Ovary (tissue), 9 donors: Measurements from ENCODE around the gene UBE2L6. TPM values are rescaled to one million over a fixed set of nuclear protein-coding genes. Genes with fewer than 3 reads are reported as not detected.

Source experiments
- DNase-seq, 5 donors: peaks; one replicate each; pipeline ENCODE4 v3.0.0-alpha.2; 2019 to 2020
- H3K27ac ChIP-seq, 2 donors: fragments of 200-600 bp; one replicate each; pipeline versions ENCODE4 v1.5.1 to v1.8.0; 2019 to 2022
- H3K27me3 ChIP-seq: fragments of 200-600 bp; one replicate; pipeline ENCODE4 v1.8.0; 2022
- H3K36me3 ChIP-seq: fragments of 200-600 bp; sonication (generic); one replicate; pipeline ENCODE4 v1.5.1; 2019
- H3K4me1 ChIP-seq: one replicate; pipeline ENCODE4 v1.8.1; 2013; ENCODE audit warnings: mild to moderate bottlenecking, moderate library complexity; ENCODE audit not compliant: insufficient read depth
- H3K4me3 ChIP-seq: fragments of 200-600 bp; sonication (generic); one replicate; pipeline ENCODE4 v1.5.1; 2017
- H3K9me3 ChIP-seq, 2 donors: fragments of 200-600 bp in 1 of 2; sonication (generic) in 1 of 2; one replicate each; pipeline versions ENCODE4 v1.5.1 to v1.8.1; 2013 to 2019; ENCODE audit warnings: mild to moderate bottlenecking in 1 of 2, moderate library complexity in 1 of 2
- CTCF ChIP-seq, 3 donors: fragments of 450-650 bp in 2 of 3; fragments of 200-600 bp in 1 of 3; IDR thresholded peaks; one replicate each; pipeline versions ENCODE4 v1.5.1 to v1.8.0; 2016 to 2022; ENCODE audit warnings: antibody characterized with exemption in 3 of 3, mild to moderate bottlenecking in 1 of 3
- EP300 ChIP-seq: sonication (generic); formaldehyde crosslinking; IDR thresholded peaks from one replicate; pipeline ENCODE4 v1.6.1; 2017; ENCODE audit warnings: antibody characterized with exemption
- POLR2A ChIP-seq: fragments of 450-650 bp; IDR thresholded peaks from one replicate; pipeline ENCODE4 v1.6.1; 2017; ENCODE audit warnings: antibody characterized with exemption, mild to moderate bottlenecking, moderate library complexity
- WGBS, 3 donors: extraction: QIAGEN DNeasy Blood & Tissue Kit in 1 of 3; methylation state at CpG; one replicate each; pipeline versions ENCODE4 v1.1.5 to v1.1.7; 2013 to 2017; 5-methylcytosine and 5-hydroxymethylcytosine counted together
- intact Hi-C, 4 donors: fragments of 100-400 bp; cut with DNase I; formaldehyde crosslinking; loops; one replicate each; pipeline versions ENCODE4 v1.11.0 to v1.15.1; 2022 to 2023
- polyA plus RNA-seq, 2 donors: library from polyadenylated mRNA; stranded (reverse); fragments of 200-250 nt in 1 of 2; fragments of 350-450 nt in 1 of 2; fragmentation: Illumina TruSeq in 1 of 2; extraction: RNeasy Lipid Tissue Mini Kit (QIAGEN cat#74804) in 1 of 2; gene quantifications; one replicate each; pipeline ENCODE4 v1.2.3, GENCODE V29; 2013 to 2014
- total RNA-seq, 7 donors: library from RNA; depleted of rRNA in 2 of 7; stranded (reverse); fragments of >200 nt in 2 of 7; fragmentation: NEBNext Ultra II Directional in 3 of 7; extraction: Animal tissue kit (Norgen Biotek cat#: 25700) in 3 of 7; gene quantifications; one replicate each; pipeline versions ENCODE4 v1.1.0 to v1.2.4, GENCODE V29; 2016 to 2023
- donor health status: DM: no; HTN: no; CAD: no; lungs with moderate emphysema.
- donor health status: DM: no; HTN: no; CAD: no.
- donor health status: Bipolar disorder and iron deficiency.
- donor health status: DM: yes; HTN: yes; CAD: no.
- donor health status: DM: no; HTN: no; CAD: no.
- donor health status: DM: yes; HTN: yes; CAD: no.

The UBE2L6 gene
- total and polyA plus RNA-seq, 9 donors = 27.2 to 114 (median 59.7) TPM

- intact Hi-C loops = no loop called here
- Histone ChIP-seq H3K4me3 (peak overlapping the region; percentile 91), H3K27me3 (no peaks in the 10 kb centered on the region), H3K9me3 (no peaks in the 10 kb centered on the region), H3K4me1 (no peaks in the 10 kb centered on the region), H3K27ac (peak overlapping the region; percentile 0 to 73), H3K36me3 (no peaks in the 10 kb centered on the region)
- WGBS, 3 donors = 4 to 9% (median 6%) methylated on average over 30 to 35 of the region's 35 CpGs
- DNase-seq = peak; percentile 46 to 66 (median 59)
- TF ChIP-seq EP300 (no peak), POLR2A (no peak), CTCF (IDR thresholded peaks at IDR 0.05) (no peak)
Observed at GRCh38 chr11:57513911-57514537, 53.4 kb downstream of the UBE2L6 start.

GRCh38 chr11:57513452-57513795 lies 54.0 kb downstream of the UBE2L6 start:
- Histone ChIP-seq H3K4me3 (peak overlapping the region; percentile 91), H3K27me3 (no peaks in the 10 kb centered on the region), H3K4me1 (no peaks in the 10 kb centered on the region), H3K9me3 (no peaks in the 10 kb centered on the region), H3K36me3 (no peaks in the 10 kb centered on the region), H3K27ac (peak overlapping the region in 1 of 2 donors; percentile 73)
- TF ChIP-seq EP300 (no peak), POLR2A (no peak), CTCF (IDR thresholded peaks at IDR 0.05) (no peak)
- WGBS, 3 donors = 29 to 36% (median 32%) methylated on average over 1 of the region's 1 CpG
- no peak for DNase-seq
- intact Hi-C loops = no loop called here

- DNase-seq = no peak
- intact Hi-C loops = no loop called here
- H3K27ac ChIP-seq = peak overlapping the region in 1 of 2 donors; percentile 73
Observed at GRCh38 chr11:57512646-57513451, 54.6 kb downstream of the UBE2L6 start.

GRCh38 chr11:57511741-57512430 lies 55.6 kb downstream of the UBE2L6 start:
- Histone ChIP-seq H3K4me3 (no peak overlapping the region), H3K27ac (no peak overlapping the region), H3K9me3 (no peaks in the 10 kb centered on the region), H3K36me3 (no peaks in the 10 kb centered on the region), H3K4me1 (no peaks in the 10 kb centered on the region), H3K27me3 (no peaks in the 10 kb centered on the region)
- TF ChIP-seq EP300 = no peak
- no peak for TF ChIP-seq CTCF (IDR thresholded peaks at IDR 0.05)
- TF ChIP-seq POLR2A = no peak
- intact Hi-C loops = no loop called here
- DNase-seq = no peak
- 90 to 93% (median 92%) methylated on average over 6 of the region's 6 CpGs for WGBS, 3 donors

More at GRCh38 chr11:57512646-57513451, 54.6 kb downstream of the UBE2L6 start:
- 79 to 85% (median 82%) methylated on average over 12 of the region's 12 CpGs for WGBS, 3 donors
- no peaks in the 10 kb centered on the region for H3K36me3 ChIP-seq
- H3K27me3 ChIP-seq = no peaks in the 10 kb centered on the region
- H3K9me3 ChIP-seq = no peaks in the 10 kb centered on the region
- no peaks in the 10 kb centered on the region for H3K4me1 ChIP-seq
- H3K4me3 ChIP-seq = no peak overlapping the region
- no peak for TF ChIP-seq POLR2A
